ENCODE results near the gene AADAT. TPM values are rescaled to one million over a fixed set of nuclear protein-coding genes. Genes with fewer than 3 reads are reported as not detected.

Gene AADAT
- total RNA-seq, 1 donor from 2014 or later = 8.9 TPM

DNA sequence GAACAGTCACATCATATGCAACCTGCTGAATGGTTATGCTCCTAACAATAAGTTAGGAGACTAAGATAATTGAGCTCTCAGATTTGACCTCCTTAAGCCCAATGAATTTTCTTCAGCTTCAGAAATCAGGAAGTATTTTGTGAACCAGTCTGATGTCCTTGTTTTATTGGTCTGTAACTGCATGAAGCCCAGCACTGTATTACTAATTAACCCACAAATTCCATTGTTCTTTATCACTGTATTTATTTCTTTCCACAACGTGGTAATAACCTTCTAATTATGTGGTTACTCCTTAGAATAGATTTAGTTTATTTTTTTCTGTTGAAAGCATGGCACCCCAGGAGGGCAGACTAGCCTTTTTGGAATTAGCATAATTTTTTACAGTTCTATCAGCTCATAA is 59.6 kb downstream of the AADAT start:
- no peak for ATAC-seq

GRCh38 chr4:170027181-170027829 is 62.5 kb downstream of the AADAT start:
- Histone ChIP-seq H3K4me3 (peak overlapping the region; percentile 86), H3K36me3 (no peaks in the 10 kb centered on the region), H3K27me3 (peaks cover 6% of the 10 kb centered on the region), H3K27ac (peak overlapping the region; percentile 68), H3K4me1 (no peaks in the 10 kb centered on the region), H3K9me3 (no peaks in the 10 kb centered on the region)
- TF ChIP-seq CTCF (IDR thresholded peaks at IDR 0.05) = no peak
- peak; percentile 96 for DNase-seq
- peak; percentile 92 for ATAC-seq
- intact Hi-C loops (cut with DNase I) = no loop called here

More for the DNA sequence above, 59.6 kb downstream of the AADAT start:
- Histone ChIP-seq H3K27ac (no peak overlapping the region), H3K27me3 (peaks cover 6% of the 10 kb centered on the region), H3K4me1 (no peaks in the 10 kb centered on the region), H3K4me3 (no peak overlapping the region), H3K9me3 (no peaks in the 10 kb centered on the region), H3K36me3 (no peaks in the 10 kb centered on the region)
- TF ChIP-seq CTCF (IDR thresholded peaks at IDR 0.05) = no peak
- intact Hi-C loops (cut with DNase I) = no loop called here
- DNase-seq = no peak

GRCh38 chr4:170026253-170027021 is 63.3 kb downstream of the AADAT start, which contains the start of gene MFAP3L:
Gene MFAP3L (minus strand): TSS chr4:170026395. CDS start chr4:170005877, 20,518 bp downstream.
- peak within 1 kb of the TSS; percentile 83 for H3K27ac ChIP-seq
- ATAC-seq (peak; percentile 96), DNase-seq (peak; percentile 95)
- H3K9me3 ChIP-seq = no peaks in the 10 kb centered on the region
- intact Hi-C loops (cut with DNase I) = no loop called here
- peak within 1 kb of the TSS; percentile 86 for H3K4me3 ChIP-seq
- H3K27me3 ChIP-seq = no peaks in the 10 kb centered on the region
- no peaks in the 10 kb centered on the region for H3K36me3 ChIP-seq
- H3K4me1 ChIP-seq = no peaks in the 10 kb centered on the region
- TF ChIP-seq CTCF (IDR thresholded peaks at IDR 0.05) = no peak

DNA sequence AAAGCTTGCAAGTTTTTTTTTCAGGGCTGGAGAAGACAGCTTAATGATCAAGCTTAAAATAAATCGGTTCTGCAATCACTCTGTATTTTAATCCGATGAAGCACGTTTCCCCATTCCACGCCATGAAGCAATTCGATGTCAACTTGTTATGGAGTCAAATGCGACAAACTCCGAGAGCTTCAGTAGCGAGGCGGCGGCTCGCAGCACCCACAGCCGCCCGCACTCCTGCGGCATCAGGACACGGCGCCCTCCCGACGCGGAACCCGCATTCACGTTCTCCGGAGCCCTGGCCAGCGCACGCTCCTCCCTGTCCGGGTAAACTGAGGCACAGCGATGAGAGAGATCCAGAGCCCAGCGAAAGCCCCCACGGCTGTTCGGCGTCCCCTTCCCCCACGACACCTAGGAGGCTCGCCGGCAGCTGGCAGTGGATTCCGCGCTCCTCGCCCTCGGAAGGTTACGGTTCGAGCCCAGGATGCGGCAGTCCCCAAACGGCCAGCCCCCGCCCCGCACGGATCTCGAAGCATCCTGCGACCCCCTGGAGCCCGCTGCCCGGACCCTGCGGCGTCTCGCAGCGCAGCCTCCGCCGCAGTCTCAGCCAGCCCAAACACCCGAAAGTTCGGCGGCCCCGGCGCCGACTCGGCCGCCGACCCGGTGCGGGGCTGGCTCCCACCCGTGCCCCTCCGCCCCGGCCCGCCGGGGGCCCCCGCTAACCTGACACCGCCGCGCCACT is 64.1 kb downstream of the AADAT start:
- Histone ChIP-seq H3K4me3 (peak overlapping the region; percentile 86), H3K4me1 (no peaks in the 10 kb centered on the region), H3K27ac (no peak overlapping the region), H3K27me3 (no peaks in the 10 kb centered on the region), H3K36me3 (no peaks in the 10 kb centered on the region), H3K9me3 (no peaks in the 10 kb centered on the region)
- DNase-seq (no peak), ATAC-seq (no peak)
- intact Hi-C loops (cut with DNase I) = no loop called here
- no peak for TF ChIP-seq CTCF (IDR thresholded peaks at IDR 0.05)

- H3K27me3 ChIP-seq = no peaks in the 10 kb centered on the region
- intact Hi-C loops (cut with DNase I) = no loop called here
- no peaks in the 10 kb centered on the region for H3K9me3 ChIP-seq
- no peak overlapping the region for H3K27ac ChIP-seq
- no peaks in the 10 kb centered on the region for H3K36me3 ChIP-seq
- no peaks in the 10 kb centered on the region for H3K4me1 ChIP-seq
- DNase-seq (no peak), ATAC-seq (no peak)
- TF ChIP-seq CTCF (IDR thresholded peaks at IDR 0.05) = no peak
- H3K4me3 ChIP-seq = no peak overlapping the region
Measured at GRCh38 chr4:170022211-170022610, 67.5 kb downstream of the AADAT start.
